GM12878 (cell line): ENCODE data around the gene GLB1L3. TPM values are rescaled to one million over a fixed set of nuclear protein-coding genes. Genes with fewer than 3 reads are reported as not detected.

ENCODE experiments used
- ATAC-seq: fragments of 200-7000 bp; cut with Tn5 transposase; 3 replicates; pipeline ENCODE4 v1.9.1; 2020; ENCODE audit warnings: mild to moderate bottlenecking, moderate library complexity
- BruUV-seq: library from RNA; stranded (reverse); fragments of 400-500 nt; replicated peaks from 2 replicates; lab custom pipeline; 2021; lab: Mats Ljungman, UMichigan
- CTCF ChIA-PET: fragments of 300-600 bp; sonication (Branson Sonifier 250); formaldehyde crosslinking; extraction: SDS; loops from one replicate; lab custom pipeline; 2021; ENCODE audit warnings: inconsistent platforms; lab: Yijun Ruan, JAX
- POLR2A ChIA-PET: fragments of 350-600 bp; formaldehyde crosslinking; extraction: SDS; loops from one replicate; lab custom pipeline; 2021; ENCODE audit warnings: inconsistent platforms; lab: Charles Lee
- RAD21 ChIA-PET: fragments of 300-600 bp; sonication (Branson Sonifier 250); formaldehyde crosslinking; loops from one replicate; lab custom pipeline; 2023; ENCODE audit warnings: antibody characterized with exemption; ENCODE audit not compliant: unreplicated experiment; lab: Charles Lee
- SMC1A ChIA-PET: fragments of 300-600 bp; sonication (Branson Sonifier 250); formaldehyde crosslinking; loops from one replicate; lab custom pipeline; 2023; ENCODE audit not compliant: unreplicated experiment, uncharacterized antibody; lab: Charles Lee
- DNase-seq: peaks from one replicate; pipeline ENCODE4 v3.0.0-alpha.2; 2011; ENCODE audit warnings: low read depth, low spot score
- FAIRE-seq: peaks from 3 replicates; lab custom pipeline; 2011; peaks lifted over from hg19 to GRCh38; lab: Jason Lieb, UNC
- H2AFZ ChIP-seq: 2 replicates; pipeline ENCODE4 v1.6.0; 2011; ENCODE audit warnings: low read depth, low read length, control low read depth; ENCODE audit not compliant: control insufficient read depth
- H3K27ac ChIP-seq: 2 replicates; pipeline ENCODE4 v1.5.1; 2011; ENCODE audit warnings: control low read depth; ENCODE audit not compliant: control insufficient read depth, insufficient read depth
- H3K27me3 ChIP-seq, 2 experiments: replicated peaks in 1 of 2; 2 replicates each; pipeline versions ENCODE4 v1.6.0 to v1.6.1; 2011; ENCODE audit warnings: low read length in 1 of 2; ENCODE audit not compliant: control insufficient read depth in 2 of 2, insufficient read depth in 2 of 2
- H3K36me3 ChIP-seq, 2 experiments: 2 replicates each; pipeline ENCODE4 v1.5.1; 2011; ENCODE audit warnings: low read length in 1 of 2; ENCODE audit not compliant: control insufficient read depth in 2 of 2, insufficient read depth in 2 of 2
- H3K4me1 ChIP-seq: 2 replicates; pipeline ENCODE4 v1.6.1; 2011; ENCODE audit warnings: mild to moderate bottlenecking, low read length, moderate library complexity, mixed read lengths; ENCODE audit not compliant: control insufficient read depth, insufficient read depth
- H3K4me2 ChIP-seq: 2 replicates; pipeline ENCODE4 v1.6.0; 2011; ENCODE audit warnings: control low read depth; ENCODE audit not compliant: control insufficient read depth, insufficient read depth
- H3K4me3 ChIP-seq: fragments of 200-600 bp; sonication (generic); 2 replicates; pipeline ENCODE4 v1.5.1; 2016
- H3K79me2 ChIP-seq: 2 replicates; pipeline ENCODE4 v1.6.0; 2011; ENCODE audit warnings: low read length; ENCODE audit not compliant: control insufficient read depth, insufficient read depth
- H3K9ac ChIP-seq: 2 replicates; pipeline ENCODE4 v1.8.0; 2011; ENCODE audit warnings: low read length, control low read depth, mixed read lengths; ENCODE audit not compliant: control insufficient read depth, insufficient read depth
- H3K9me3 ChIP-seq: replicated peaks from 3 replicates; pipeline ENCODE4 v1.5.1; 2011; ENCODE audit warnings: mild to moderate bottlenecking, low read length; ENCODE audit not compliant: control insufficient read depth, insufficient read depth
- H4K20me1 ChIP-seq: 2 replicates; pipeline ENCODE4 v1.6.0; 2011; ENCODE audit not compliant: control insufficient read depth, insufficient read depth
- CBX5 ChIP-seq: sonication (generic); IDR thresholded peaks from 2 replicates; pipeline ENCODE4 v1.6.1; 2016; ENCODE audit warnings: low read depth, moderate library complexity, mild to moderate bottlenecking, inconsistent platforms
- IKZF2 ChIP-seq, 2 experiments: fragments of 450-650 bp; IDR thresholded peaks; 2 replicates each; pipeline ENCODE4 v1.6.1; 2017; ENCODE audit warnings: mild to moderate bottlenecking in 2 of 2, moderate library complexity in 2 of 2
- NBN ChIP-seq: fragments of 450-650 bp; IDR thresholded peaks from 2 replicates; pipeline ENCODE4 v1.6.1; 2016
- NFXL1 ChIP-seq: fragments of 450-650 bp; IDR thresholded peaks from 2 replicates; pipeline ENCODE4 v1.6.1; 2017; ENCODE audit warnings: antibody characterized with exemption, mild to moderate bottlenecking, borderline replicate concordance
- NRF1 ChIP-seq: conservative IDR thresholded peaks from 2 replicates; pipeline ENCODE4 v1.6.1; 2011; ENCODE audit warnings: mild to moderate bottlenecking, low read depth, low read length, improper control_type of control experiment
- PAX8 ChIP-seq: fragments of 450-650 bp; IDR thresholded peaks from 2 replicates; pipeline ENCODE4 v1.6.1; 2017; ENCODE audit warnings: mild to moderate bottlenecking, moderate library complexity
- RB1 ChIP-seq: fragments of 450-650 bp; formaldehyde crosslinking; IDR thresholded peaks from 2 replicates; pipeline ENCODE4 v1.6.1; 2017; ENCODE audit warnings: mild to moderate bottlenecking, borderline replicate concordance
- RCOR1 ChIP-seq: conservative IDR thresholded peaks from 2 replicates; pipeline ENCODE4 v1.6.1; 2012; ENCODE audit warnings: low read depth, low read length, improper control_type of control experiment
- RELA ChIP-seq: fragments of 450-650 bp; IDR thresholded peaks from 2 replicates; pipeline ENCODE4 v1.8.0; 2014; ENCODE audit warnings: borderline replicate concordance; ENCODE audit not compliant: partially characterized antibody
- SMAD5 ChIP-seq: IDR thresholded peaks from 2 replicates; pipeline ENCODE4 v1.6.1; 2016; ENCODE audit warnings: antibody characterized with exemption, low read depth
- SMC3 ChIP-seq: IDR thresholded peaks from 2 replicates; pipeline ENCODE4 v1.6.1; 2011; ENCODE audit warnings: low read length, improper control_type of control experiment, borderline replicate concordance
- SRF ChIP-seq, 2 experiments: IDR thresholded peaks; 2 replicates each; pipeline ENCODE4 v1.6.1; 2011; ENCODE audit warnings: low read depth in 2 of 2, low read length in 2 of 2, mild to moderate bottlenecking in 1 of 2, moderate library complexity in 1 of 2
- STAT1 ChIP-seq: fragments of 450-650 bp; conservative IDR thresholded peaks from 2 replicates; pipeline ENCODE4 v1.6.1; 2014; ENCODE audit warnings: antibody characterized with exemption, mild to moderate bottlenecking
- STAT3 ChIP-seq: IDR thresholded peaks from 2 replicates; pipeline ENCODE4 v1.6.1; 2011; ENCODE audit warnings: low read depth, low read length, improper control_type of control experiment
- SUPT20H ChIP-seq: IDR thresholded peaks from 2 replicates; pipeline ENCODE4 v1.6.1; 2011; ENCODE audit warnings: low read depth, mild to moderate bottlenecking, low read length, moderate library complexity, borderline replicate concordance; ENCODE audit not compliant: control insufficient read depth
- YY1 ChIP-seq: IDR thresholded peaks from 2 replicates; pipeline ENCODE4 v1.6.1; 2011; ENCODE audit warnings: low read depth, mild to moderate bottlenecking, low read length
- ZBED1 ChIP-seq: IDR thresholded peaks from 2 replicates; pipeline ENCODE4 v1.6.1; 2016; ENCODE audit warnings: borderline replicate concordance
- ZZZ3 ChIP-seq: IDR thresholded peaks from 2 replicates; pipeline ENCODE4 v1.6.1; 2011; ENCODE audit warnings: low read depth; ENCODE audit not compliant: control insufficient read depth, insufficient read length
- WGBS: methylation state at CpG from one replicate; pipeline ENCODE4 v1.1.6; 2016; ENCODE audit warnings: low lambda C conversion rate; ENCODE audit not compliant: insufficient replicate concordance, insufficient coverage; ENCODE audit errors: missing lambda C conversion rate; 5-methylcytosine and 5-hydroxymethylcytosine counted together
- in situ Hi-C: fragments of 300-500 bp; cut with MboI; formaldehyde crosslinking; loops from 9 replicates; pipeline ENCODE4 v1.14.3; 2018; ENCODE audit warnings: mixed read lengths
- intact Hi-C: fragments of 100-400 bp; cut with micrococcal nuclease; formaldehyde crosslinking; loops from one replicate; pipeline ENCODE4 v1.14.2; 2022; ENCODE audit not compliant: unreplicated experiment
- polyA plus RNA-seq, 11 experiments: library from polyadenylated mRNA; depleted of rRNA in 4 of 11; unstranded in 6 of 11; stranded (reverse) in 5 of 11; fragments of >200 nt; fragmentation: Nextera tagmentation in 4 of 11; fragmentation: Illumina TruSeq in 1 of 11; extraction: Ambion mirVana in 4 of 11; extraction: Trizol in 1 of 11; gene quantifications; 1 replicate in 1 of 11; 2 replicates in 10 of 11; pipeline versions ENCODE4 v1.2.1 to v1.2.3, GENCODE V29; 2011 to 2016; ENCODE audit warnings: inconsistent platforms in 2 of 11, missing spikeins in 2 of 11, low read depth in 1 of 11
- total RNA-seq, 4 experiments: library from RNA; depleted of rRNA in 3 of 4; stranded (reverse); fragments of >200 nt in 3 of 4; fragmentation: Illumina TruSeq in 1 of 4; extraction: Trizol in 1 of 4; gene quantifications; 2 replicates each; pipeline versions ENCODE4 v1.2.1 to v1.2.3, GENCODE V29; 2013 to 2021
- TF ChIP-seq, protein P1 (sequence below), 3 experiments: IDR thresholded peaks in 2 of 3; conservative IDR thresholded peaks in 1 of 3; 2 replicates each; pipeline ENCODE4 v1.5.1; 2011; ENCODE audit warnings: low read depth in 3 of 3, low read length in 3 of 3, mild to moderate bottlenecking in 3 of 3, control low read depth in 2 of 3, moderate library complexity in 2 of 3, inconsistent platforms in 1 of 3, mixed read lengths in 1 of 3; ENCODE audit not compliant: control insufficient read depth in 2 of 3, insufficient read depth in 1 of 3; ENCODE audit errors: extremely low read depth in 1 of 3

The GLB1L3 gene
- total and polyA plus RNA-seq, 10 of the 15 experiments (the other 5 are each of a cell fraction or from before 2014, with no cell fraction given), result 0.53 to 2.9 (median 1.9) TPM; not detected in 1

GRCh38 chr11:134358856-134359490 lies 82.8 kb downstream of the GLB1L3 start:
- POLR2A ChIA-PET, result no interaction called here

More at GRCh38 chr11:134358856-134359490, 82.8 kb downstream of the GLB1L3 start:
- Histone ChIP-seq H3K27ac (no peak overlapping the region), H2AFZ (no peak overlapping the region), H3K9ac (no peak overlapping the region), H3K36me3 (no peaks in the 10 kb centered on the region), H3K27me3 (no peaks in the 10 kb centered on the region; a peak in 1 of 4 replicates), H4K20me1 (no peaks in the 10 kb centered on the region), H3K9me3 (no peaks in the 10 kb centered on the region), H3K4me1 (no peaks in the 10 kb centered on the region), H3K79me2 (no peaks in the 10 kb centered on the region), H3K4me3 (no peak overlapping the region), H3K4me2 (no peak overlapping the region)
- intact Hi-C loops (loop anchor here (10.0 kb wide), 1 partner anchor 154 kb away; no protein-coding TSS in a partner anchor), in situ Hi-C loops (no loop called here)
- FAIRE-seq (no peak), DNase-seq (no peak), ATAC-seq (no peak)
- ChIA-PET RAD21 (no interaction called here), SMC1A (no interaction called here), CTCF (no interaction called here)
- 61% methylated on average over 18 of the region's 18 CpGs for WGBS
- no TSS peak for BruUV-seq
- TF ChIP-seq RCOR1 (no peak), SRF (IDR thresholded peaks at IDR 0.05; ENCODE audit: low read depth in 2 of 2, low read length in 2 of 2) (no peak), ZZZ3 (no peak), SMAD5 (no peak), NFXL1 (no peak), PAX8 (no peak), NBN (no peak), SMC3 (no peak), STAT1 (no peak), SUPT20H (no peak), CBX5 (no peak), YY1 (no peak), NRF1 (no peak), RB1 (no peak), ZBED1 (no peak), RELA (no peak), IKZF2 (IDR thresholded peaks at IDR 0.05) (no peak), STAT3 (no peak)
- TF ChIP-seq, protein P1, sequence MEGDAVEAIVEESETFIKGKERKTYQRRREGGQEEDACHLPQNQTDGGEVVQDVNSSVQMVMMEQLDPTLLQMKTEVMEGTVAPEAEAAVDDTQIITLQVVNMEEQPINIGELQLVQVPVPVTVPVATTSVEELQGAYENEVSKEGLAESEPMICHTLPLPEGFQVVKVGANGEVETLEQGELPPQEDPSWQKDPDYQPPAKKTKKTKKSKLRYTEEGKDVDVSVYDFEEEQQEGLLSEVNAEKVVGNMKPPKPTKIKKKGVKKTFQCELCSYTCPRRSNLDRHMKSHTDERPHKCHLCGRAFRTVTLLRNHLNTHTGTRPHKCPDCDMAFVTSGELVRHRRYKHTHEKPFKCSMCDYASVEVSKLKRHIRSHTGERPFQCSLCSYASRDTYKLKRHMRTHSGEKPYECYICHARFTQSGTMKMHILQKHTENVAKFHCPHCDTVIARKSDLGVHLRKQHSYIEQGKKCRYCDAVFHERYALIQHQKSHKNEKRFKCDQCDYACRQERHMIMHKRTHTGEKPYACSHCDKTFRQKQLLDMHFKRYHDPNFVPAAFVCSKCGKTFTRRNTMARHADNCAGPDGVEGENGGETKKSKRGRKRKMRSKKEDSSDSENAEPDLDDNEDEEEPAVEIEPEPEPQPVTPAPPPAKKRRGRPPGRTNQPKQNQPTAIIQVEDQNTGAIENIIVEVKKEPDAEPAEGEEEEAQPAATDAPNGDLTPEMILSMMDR (IDR thresholded peaks at IDR 0.05 in 2 of 3, conservative IDR thresholded peaks at IDR 0.05 in 1 of 3; ENCODE audit: control insufficient read depth in 2 of 3, extremely low read depth in 1 of 3, insufficient read depth in 1 of 3, low read depth in 3 of 3, low read length in 3 of 3), result no peak
